Trophoblast cell (in vitro differentiated cells and primary cell): ENCODE data around the gene ABCC10.

ENCODE experiments used
- DNase-seq, 2 donors: peaks; one replicate each; pipeline ENCODE4 v3.0.0-alpha.2; 2016
- H2AFZ ChIP-seq: 2 replicates; pipeline ENCODE4 v1.6.1; 2013; ENCODE audit warnings: low read length, moderate library complexity, mild to moderate bottlenecking; ENCODE audit not compliant: insufficient read depth, poor library complexity
- H2AK5ac ChIP-seq: 2 replicates; pipeline ENCODE4 v1.6.1; 2013; ENCODE audit warnings: mild to moderate bottlenecking, low read length
- H2BK120ac ChIP-seq: 2 replicates; pipeline ENCODE4 v1.6.1; 2013; ENCODE audit warnings: low read length, mild to moderate bottlenecking, moderate library complexity; ENCODE audit not compliant: insufficient read depth, poor library complexity
- H2BK12ac ChIP-seq: 2 replicates; pipeline ENCODE4 v1.6.1; 2013; ENCODE audit warnings: mild to moderate bottlenecking, low read length, moderate library complexity
- H2BK5ac ChIP-seq: 2 replicates; pipeline ENCODE4 v1.6.1; 2013; ENCODE audit warnings: low read length, low read depth, moderate library complexity, mild to moderate bottlenecking; ENCODE audit not compliant: poor library complexity
- H3K14ac ChIP-seq: 2 replicates; pipeline ENCODE4 v1.6.1; 2013; ENCODE audit warnings: mild to moderate bottlenecking, low read length
- H3K18ac ChIP-seq: 2 replicates; pipeline ENCODE4 v1.6.1; 2013; ENCODE audit warnings: mild to moderate bottlenecking, low read length
- H3K23ac ChIP-seq: 2 replicates; pipeline ENCODE4 v1.6.1; 2013; ENCODE audit warnings: low read length
- H3K27ac ChIP-seq: 2 replicates; pipeline ENCODE4 v1.5.1; 2013; ENCODE audit warnings: low read depth, mild to moderate bottlenecking, inconsistent platforms, low read length, moderate library complexity
- H3K27me3 ChIP-seq: 2 replicates; pipeline ENCODE4 v1.6.1; 2013; ENCODE audit warnings: inconsistent platforms, mild to moderate bottlenecking, low read length, moderate library complexity; ENCODE audit not compliant: insufficient read depth
- H3K36me3 ChIP-seq, 2 experiments: 1 replicate in 1 of 2; 2 replicates in 1 of 2; pipeline ENCODE4 v1.6.1; 2013; ENCODE audit warnings: low read length in 2 of 2, mild to moderate bottlenecking in 2 of 2, moderate library complexity in 1 of 2; ENCODE audit not compliant: insufficient read depth in 2 of 2, control insufficient read depth in 1 of 2
- H3K4ac ChIP-seq: 2 replicates; pipeline ENCODE4 v1.6.1; 2013; ENCODE audit warnings: low read depth, mild to moderate bottlenecking, low read length, moderate library complexity
- H3K4me1 ChIP-seq, 2 experiments: 1 replicate in 1 of 2; 2 replicates in 1 of 2; pipeline ENCODE4 v1.6.1; 2013; ENCODE audit warnings: low read length in 2 of 2, mild to moderate bottlenecking in 2 of 2, moderate library complexity in 1 of 2; ENCODE audit not compliant: insufficient read depth in 2 of 2, control insufficient read depth in 1 of 2
- H3K4me2 ChIP-seq: 2 replicates; pipeline ENCODE4 v1.6.1; 2013; ENCODE audit warnings: inconsistent platforms, mild to moderate bottlenecking, low read length, moderate library complexity
- H3K4me3 ChIP-seq: 2 replicates; pipeline ENCODE4 v1.5.1; 2013; ENCODE audit warnings: mild to moderate bottlenecking, low read depth, low read length, inconsistent platforms
- H3K79me1 ChIP-seq: one replicate; pipeline ENCODE4 v1.6.1; 2013; ENCODE audit warnings: low read length
- H3K79me2 ChIP-seq: 2 replicates; pipeline ENCODE4 v1.6.1; 2013; ENCODE audit warnings: low read length, mild to moderate bottlenecking; ENCODE audit not compliant: control insufficient read depth, insufficient read depth, poor library complexity
- H3K9ac ChIP-seq: 2 replicates; pipeline ENCODE4 v1.6.1; 2013; ENCODE audit warnings: mild to moderate bottlenecking, low read length
- H3K9me3 ChIP-seq: 2 replicates; pipeline ENCODE4 v1.6.1; 2013; ENCODE audit warnings: low read depth, mild to moderate bottlenecking, control low read depth, inconsistent platforms, low read length; ENCODE audit not compliant: insufficient read depth
- H4K12ac ChIP-seq: 2 replicates; pipeline ENCODE4 v1.6.1; 2013; ENCODE audit warnings: low read depth, mild to moderate bottlenecking, low read length, moderate library complexity
- H4K8ac ChIP-seq: 2 replicates; pipeline ENCODE4 v1.6.1; 2013; ENCODE audit warnings: low read depth, mild to moderate bottlenecking, low read length, moderate library complexity
- H4K91ac ChIP-seq: one replicate; pipeline ENCODE4 v1.6.1; 2013; ENCODE audit warnings: low read depth, mild to moderate bottlenecking, low read length, moderate library complexity
- WGBS: extraction: QIAGEN DNeasy Blood & Tissue Kit; methylation state at CpG from one replicate; pipeline ENCODE4 v1.1.7; 2013; ENCODE audit warnings: missing lambda C conversion rate; ENCODE audit not compliant: insufficient read length, insufficient coverage; ENCODE audit errors: extremely low coverage; 5-methylcytosine and 5-hydroxymethylcytosine counted together

ABCC10 gene

GRCh38 chr6:43450699-43451131 is 23.4 kb downstream of the ABCC10 start:
- no peak overlapping the region for H4K8ac ChIP-seq
- no peak overlapping the region for H2AK5ac ChIP-seq
- no peak overlapping the region for H3K9ac ChIP-seq
- no peak overlapping the region for H2BK12ac ChIP-seq
- peaks cover 1 to 2% of the 10 kb centered on the region in 2 experiments for H3K4me1 ChIP-seq
- no peak overlapping the region for H4K12ac ChIP-seq
- no peak overlapping the region for H3K4me3 ChIP-seq
- H3K9me3 ChIP-seq: no peaks in the 10 kb centered on the region
- H2BK120ac ChIP-seq: no peak overlapping the region
- no CpG with 5 or more reads among the region's 13 CpGs for WGBS
- H3K79me1 ChIP-seq: no peaks in the 10 kb centered on the region
- no peak overlapping the region for H3K27ac ChIP-seq
- no peak overlapping the region for H3K4me2 ChIP-seq
- H3K79me2 ChIP-seq: no peaks in the 10 kb centered on the region
- no peak overlapping the region for H4K91ac ChIP-seq
- H3K36me3 ChIP-seq: peaks cover 54 to 63% of the 10 kb centered on the region in 2 experiments
- H3K18ac ChIP-seq: no peak overlapping the region
- H3K14ac ChIP-seq: no peak overlapping the region
- no peak overlapping the region for H2BK5ac ChIP-seq
- H3K4ac ChIP-seq: no peak overlapping the region
- H2AFZ ChIP-seq: no peak overlapping the region
- no peak for DNase-seq
- H3K23ac ChIP-seq: no peak overlapping the region
- peaks cover 8% of the 10 kb centered on the region for H3K27me3 ChIP-seq

- Histone ChIP-seq H2BK12ac (no peak overlapping the region), H2AFZ (no peak overlapping the region), H3K4ac (no peak overlapping the region), H2BK120ac (no peak overlapping the region), H4K91ac (no peak overlapping the region), H3K9me3 (no peaks in the 10 kb centered on the region), H2AK5ac (no peak overlapping the region), H3K79me2 (no peaks in the 10 kb centered on the region), H4K12ac (no peak overlapping the region), H3K23ac (no peak overlapping the region), H3K4me1 (peaks cover 1 to 4% of the 10 kb centered on the region in 2 experiments), H3K4me3 (no peak overlapping the region), H3K14ac (no peak overlapping the region), H3K79me1 (no peaks in the 10 kb centered on the region), H2BK5ac (no peak overlapping the region), H3K36me3 (peaks cover 47 to 57% of the 10 kb centered on the region in 2 experiments), H3K18ac (no peak overlapping the region), H4K8ac (no peak overlapping the region), H3K27ac (no peak overlapping the region), H3K9ac (no peak overlapping the region), H3K4me2 (no peak overlapping the region), H3K27me3 (peaks cover 8% of the 10 kb centered on the region)
- no CpG with 5 or more reads among the region's 4 CpGs for WGBS
- DNase-seq: no peak
Measured at GRCh38 chr6:43451348-43451747, 24.0 kb downstream of the ABCC10 start.

- H3K36me3 ChIP-seq: peaks cover 44 to 54% of the 10 kb centered on the region in 2 experiments
- H2AFZ ChIP-seq: no peak overlapping the region
- no peak overlapping the region for H2BK120ac ChIP-seq
- no peaks in the 10 kb centered on the region for H3K79me2 ChIP-seq
- peaks cover 8% of the 10 kb centered on the region for H3K27me3 ChIP-seq
- H3K9ac ChIP-seq: no peak overlapping the region
- no peak overlapping the region for H3K27ac ChIP-seq
- H3K4ac ChIP-seq: no peak overlapping the region
- H2BK12ac ChIP-seq: no peak overlapping the region
- H3K9me3 ChIP-seq: no peaks in the 10 kb centered on the region
- no peak overlapping the region for H4K12ac ChIP-seq
- no peak overlapping the region for H3K4me2 ChIP-seq
- H3K23ac ChIP-seq: no peak overlapping the region
- no peak overlapping the region for H2AK5ac ChIP-seq
- no CpG with 5 or more reads among the region's 8 CpGs for WGBS
- H4K91ac ChIP-seq: no peak overlapping the region
- peaks cover 3 to 4% of the 10 kb centered on the region in 2 experiments for H3K4me1 ChIP-seq
- H4K8ac ChIP-seq: no peak overlapping the region
- no peak overlapping the region for H2BK5ac ChIP-seq
- no peaks in the 10 kb centered on the region for H3K79me1 ChIP-seq
- no peak overlapping the region for H3K14ac ChIP-seq
- H3K4me3 ChIP-seq: peak overlapping the region; percentile 10
- DNase-seq: no peak
- H3K18ac ChIP-seq: no peak overlapping the region
Measured at GRCh38 chr6:43451939-43452338, 24.6 kb downstream of the ABCC10 start.

- Histone ChIP-seq H3K18ac (no peak overlapping the region), H3K79me2 (no peaks in the 10 kb centered on the region), H2BK12ac (no peak overlapping the region), H4K8ac (no peak overlapping the region), H4K12ac (no peak overlapping the region), H4K91ac (no peak overlapping the region), H3K27me3 (peaks cover 8% of the 10 kb centered on the region), H2AK5ac (no peak overlapping the region), H3K9ac (no peak overlapping the region), H3K4ac (no peak overlapping the region), H3K9me3 (no peaks in the 10 kb centered on the region), H3K14ac (no peak overlapping the region), H2BK5ac (no peak overlapping the region), H3K79me1 (no peaks in the 10 kb centered on the region), H3K4me3 (no peak overlapping the region), H2AFZ (no peak overlapping the region), H3K27ac (no peak overlapping the region), H3K36me3 (peaks cover 35 to 45% of the 10 kb centered on the region in 2 experiments), H3K4me1 (peaks cover 3 to 4% of the 10 kb centered on the region in 2 experiments), H2BK120ac (no peak overlapping the region), H3K4me2 (no peak overlapping the region), H3K23ac (no peak overlapping the region)
- DNase-seq: no peak
- no CpG with 5 or more reads among the region's 4 CpGs for WGBS
Measured at GRCh38 chr6:43452896-43453295, 25.6 kb downstream of the ABCC10 start.
